NOMO-1 (cell line): Measurements from ENCODE around the gene STK24.

Experiments
- DNase-seq, 2 experiments: peaks; one replicate each; lab custom pipeline; 2025; ENCODE audit not compliant: unreplicated experiment in 2 of 2; lab: John Stamatoyannopoulos, UW

The STK24 gene

DNA sequence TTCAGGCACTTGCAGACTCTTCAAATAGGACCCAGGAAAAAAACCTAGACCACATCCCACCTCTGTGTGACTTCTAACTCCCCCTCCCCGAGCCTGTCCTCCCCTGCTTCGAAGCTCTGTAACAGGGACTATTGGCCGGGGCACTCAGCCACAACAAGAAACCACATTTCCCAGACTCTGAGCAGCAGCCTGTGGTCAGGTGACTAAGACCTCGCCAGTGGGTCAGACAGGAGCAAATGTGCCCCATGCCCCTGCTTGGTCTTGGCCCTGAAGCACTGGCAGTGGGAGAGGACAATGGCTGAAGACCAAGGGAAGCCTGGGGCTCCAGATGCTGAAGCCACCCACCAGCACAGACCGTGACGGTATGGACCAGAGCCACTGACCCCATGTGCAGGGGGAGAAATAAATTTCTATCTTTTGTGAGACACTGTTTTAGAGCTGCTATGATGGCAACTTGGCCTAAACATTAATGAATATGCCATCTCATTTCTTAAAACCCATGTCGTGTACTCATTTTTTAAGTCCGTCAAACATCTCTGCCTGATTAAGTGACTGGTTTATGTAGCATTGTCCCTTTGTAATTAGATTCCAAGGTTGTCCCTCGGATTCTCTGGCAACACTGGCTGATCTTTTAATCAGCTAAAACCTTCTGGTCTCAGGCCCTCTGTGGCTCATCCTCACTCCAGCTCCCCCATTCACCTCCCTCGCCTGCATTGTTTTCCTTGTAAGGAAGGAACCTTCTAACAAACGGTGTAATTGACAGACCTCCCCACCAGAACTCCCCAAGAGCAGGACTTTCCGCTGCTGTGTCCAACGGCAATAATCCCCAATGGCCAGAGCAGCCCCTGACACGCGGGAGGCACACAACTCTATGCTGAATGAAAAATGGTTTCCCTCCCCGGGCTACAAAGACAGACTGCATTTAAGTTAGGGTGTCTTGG is 98.4 kb downstream of the STK24 start:
- no peak for DNase-seq

DNA sequence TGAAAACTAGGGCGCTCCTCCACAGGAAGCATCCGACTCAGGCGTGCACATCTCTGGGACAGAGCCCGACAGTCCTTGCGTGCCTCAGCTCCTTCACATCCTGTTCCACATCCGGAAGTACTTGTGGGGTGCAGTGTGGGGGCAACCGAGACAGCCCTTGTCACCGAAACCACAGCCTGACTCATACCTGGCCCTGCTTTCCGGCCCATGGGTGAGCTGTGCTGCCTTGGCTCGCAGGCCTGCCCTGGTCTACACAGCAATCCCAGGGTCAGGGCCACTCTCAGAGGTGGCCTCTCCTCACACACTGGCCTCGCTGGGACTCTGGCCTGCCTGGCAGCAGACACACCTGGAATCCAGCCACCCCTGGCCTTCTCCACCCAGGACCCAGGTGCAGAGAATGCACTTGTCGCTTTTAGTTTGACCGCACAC is 100.4 kb downstream of the STK24 start:
- peak; percentile 83 to 88 for DNase-seq

DNA sequence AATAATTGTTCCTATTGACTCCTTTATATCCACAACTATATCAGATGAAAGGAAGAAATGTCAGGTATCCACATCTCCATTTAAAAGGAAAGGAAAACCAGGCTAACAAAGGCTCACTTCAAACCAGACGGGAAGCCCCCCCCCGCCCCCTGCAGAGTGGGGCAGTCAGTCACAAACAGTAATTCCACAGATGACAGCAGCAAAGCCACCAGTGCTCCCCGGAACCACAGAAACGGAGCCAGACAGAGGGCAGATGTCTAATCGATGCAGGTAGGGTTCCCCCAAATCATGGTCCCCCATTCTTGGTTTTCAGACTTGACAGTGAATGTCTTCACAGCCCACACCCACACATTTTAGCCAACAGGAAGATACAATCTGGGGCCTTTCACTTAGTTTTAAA is 100.8 kb downstream of the STK24 start:
- no peak for DNase-seq

DNA sequence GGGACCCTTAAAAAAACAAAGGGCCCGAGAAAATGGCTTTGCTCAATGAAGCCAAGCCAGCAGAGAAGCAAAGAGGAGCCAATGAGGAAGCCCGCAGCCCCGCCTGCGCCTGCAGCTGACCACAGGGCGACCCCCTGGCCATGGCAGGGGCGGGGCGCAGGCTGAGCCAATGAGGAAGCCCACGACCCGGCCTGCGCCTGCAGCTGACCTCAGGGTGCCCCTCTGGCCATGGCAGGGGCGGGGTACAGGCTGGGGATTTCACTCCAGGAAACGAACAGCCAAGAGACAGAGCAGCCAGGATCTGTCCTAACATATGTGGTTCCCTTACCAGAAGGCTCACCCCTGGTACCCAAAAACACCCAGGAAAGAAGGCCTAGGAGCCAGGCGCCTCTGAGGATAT is 101.4 kb downstream of the STK24 start:
- DNase-seq: no peak

DNA sequence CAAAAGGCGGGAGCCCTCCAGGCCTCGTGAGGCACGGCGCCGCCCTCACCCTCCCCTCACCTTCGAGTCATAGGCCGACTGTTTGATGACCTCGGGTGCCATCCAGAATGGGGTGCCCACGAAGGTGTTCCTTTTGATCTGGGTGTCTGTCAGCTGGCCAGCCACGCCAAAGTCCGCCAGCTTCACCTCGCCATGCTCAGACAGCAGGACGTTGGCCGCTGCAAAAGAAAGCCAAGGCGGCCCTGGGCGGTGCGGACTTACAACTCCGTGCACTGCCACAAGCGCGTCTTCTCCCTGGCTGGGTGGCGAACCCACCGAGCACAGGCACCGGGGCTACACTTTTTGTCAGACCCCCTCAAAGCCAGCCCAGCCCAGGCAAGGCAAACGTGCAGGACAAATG is 102.1 kb downstream of the STK24 start:
- no peak for DNase-seq

DNA sequence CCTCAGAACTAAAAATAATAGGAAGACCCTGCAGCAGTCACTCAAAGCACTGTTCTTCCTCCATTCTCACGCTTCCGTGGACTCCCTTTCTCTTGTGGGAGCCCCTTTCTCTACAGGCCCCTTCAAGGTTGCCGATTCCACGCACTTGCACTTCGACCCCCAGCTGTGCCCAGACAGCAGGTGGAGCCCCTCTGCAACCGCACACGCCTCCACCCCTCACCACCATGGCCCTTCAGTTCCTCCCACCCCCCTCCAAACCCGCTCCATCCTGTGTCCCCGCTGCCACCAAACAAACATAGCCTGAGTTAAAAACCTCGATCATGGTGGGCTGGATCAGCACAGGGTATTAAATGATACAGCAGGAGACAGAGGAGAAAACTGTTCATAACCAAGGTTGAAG is 102.6 kb downstream of the STK24 start:
- no peak for DNase-seq

DNA sequence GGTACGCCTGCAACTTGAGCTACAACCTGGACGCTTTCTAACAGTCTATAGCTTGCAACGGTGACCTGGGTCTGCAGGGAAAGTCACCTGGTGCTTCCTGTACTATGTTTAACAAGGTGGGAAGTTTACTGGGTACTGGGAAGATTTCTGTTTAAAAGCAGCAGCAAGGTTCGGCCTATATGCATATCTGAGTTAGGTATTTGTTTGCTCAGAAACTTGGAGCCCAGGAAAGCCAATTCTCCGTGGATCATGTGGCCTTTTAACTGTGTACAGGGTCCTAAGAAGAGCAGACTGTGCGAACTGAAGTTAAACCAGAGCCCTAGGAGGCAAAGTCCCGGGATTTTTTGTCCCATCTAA is 103.1 kb downstream of the STK24 start:
- no peak for DNase-seq

DNA sequence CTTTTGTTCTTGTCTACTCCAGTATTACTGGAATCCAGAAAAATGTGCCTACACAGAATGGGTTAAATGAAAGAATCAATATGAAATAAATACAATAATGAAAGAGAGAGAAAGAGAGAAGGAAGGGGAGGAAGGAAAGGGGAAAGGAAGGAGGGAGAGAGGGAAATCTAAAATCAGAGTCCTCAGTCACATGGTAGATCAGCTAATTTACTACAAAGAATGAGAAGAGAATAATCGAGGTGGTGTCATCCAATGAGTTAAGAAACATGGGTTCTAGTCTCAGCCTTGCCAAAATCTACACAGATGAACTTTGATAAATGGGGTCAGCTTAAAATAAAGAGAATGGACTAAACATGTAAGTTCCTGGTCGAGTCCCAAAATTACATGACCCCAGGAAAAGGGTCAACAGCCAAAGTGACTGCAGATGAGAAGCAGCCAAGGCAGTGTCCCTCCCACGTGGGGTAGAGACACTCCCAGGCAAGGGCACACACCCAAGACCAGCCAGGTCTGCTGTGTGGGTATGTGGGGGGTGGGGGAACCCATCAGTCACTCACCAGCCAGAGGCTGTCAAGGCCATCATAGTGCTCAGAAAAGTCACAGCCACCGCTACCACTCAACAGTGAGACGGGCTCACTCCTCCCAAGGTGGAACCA is 103.6 kb downstream of the STK24 start:
- DNase-seq: no peak

DNA sequence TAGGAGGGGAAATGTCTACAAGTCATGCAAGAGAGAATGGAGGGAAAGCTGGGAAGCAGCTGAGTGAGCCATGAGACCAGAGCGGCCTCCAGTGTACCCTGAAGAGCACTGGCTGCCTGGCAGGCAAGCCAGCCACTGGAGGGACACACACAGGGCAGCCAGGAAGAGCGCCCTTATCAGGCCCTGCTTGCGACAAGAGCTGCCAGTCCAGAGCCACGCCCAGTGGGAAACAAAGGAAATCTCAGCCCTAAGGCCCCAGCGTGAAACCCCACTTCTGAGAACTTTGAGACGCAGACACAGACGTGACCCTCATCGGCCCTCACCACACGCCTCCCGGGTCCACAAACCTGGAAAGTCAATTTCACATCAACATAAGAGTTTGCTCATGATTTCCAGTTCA is 105.0 kb downstream of the STK24 start:
- no peak for DNase-seq

DNA sequence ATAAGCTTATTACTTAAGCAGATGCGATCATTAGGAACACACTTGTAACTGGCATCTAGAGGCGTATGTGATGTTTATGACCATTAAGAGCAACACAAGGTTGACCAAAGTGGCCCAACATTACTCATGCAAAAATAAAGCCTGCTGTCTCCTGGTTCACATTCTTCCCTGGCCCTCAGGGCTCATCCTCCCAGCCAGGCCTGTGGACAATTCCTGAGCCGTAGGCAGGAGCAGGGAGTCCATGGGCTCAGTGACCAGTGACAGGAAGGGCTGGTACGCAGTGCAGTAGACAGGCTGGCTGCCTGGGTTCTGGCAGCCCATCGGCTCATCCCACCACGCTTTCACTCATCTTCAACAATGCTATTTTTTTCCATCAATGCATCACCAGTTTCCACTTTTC is 106.0 kb downstream of the STK24 start:
- no peak for DNase-seq

DNA sequence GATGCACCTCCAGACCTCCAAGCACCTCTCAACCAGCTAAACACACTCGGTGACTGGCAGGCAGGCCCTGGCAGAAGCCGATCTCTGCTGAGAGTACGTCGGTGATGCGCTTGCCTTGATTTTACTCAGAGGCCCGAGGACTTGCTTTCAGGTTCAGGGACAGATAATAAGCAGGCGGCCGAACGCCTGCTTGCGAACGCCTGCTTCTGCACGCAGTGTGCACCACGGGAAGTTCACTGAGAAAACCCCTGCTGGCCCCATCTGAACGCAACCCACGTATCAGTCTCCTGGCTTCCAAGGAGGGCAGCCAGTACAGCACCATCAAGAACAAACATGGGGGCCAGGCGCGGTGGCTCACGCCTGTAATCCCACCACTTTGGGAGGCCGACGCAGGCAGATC is 108.0 kb downstream of the STK24 start:
- DNase-seq: no peak

DNA sequence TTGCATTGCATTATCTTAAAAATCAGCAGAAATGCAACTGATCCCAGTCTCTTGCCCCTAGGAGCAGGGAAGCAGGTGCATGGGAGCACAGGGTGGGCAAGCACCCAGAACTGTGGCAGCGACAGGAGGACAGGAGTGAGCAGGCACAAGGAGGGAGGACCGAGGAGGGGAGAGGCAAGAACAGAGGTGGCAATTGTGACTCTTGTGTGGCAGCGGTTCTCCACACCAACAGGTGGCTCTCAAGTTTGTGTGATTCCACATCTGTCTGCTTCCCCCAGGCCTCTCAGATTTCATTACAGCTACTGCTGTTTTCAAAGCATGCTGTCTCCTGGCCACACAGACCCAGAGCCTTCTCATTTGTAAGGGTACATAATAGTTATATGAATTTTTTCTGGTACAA is 108.5 kb downstream of the STK24 start:
- DNase-seq: no peak

DNA sequence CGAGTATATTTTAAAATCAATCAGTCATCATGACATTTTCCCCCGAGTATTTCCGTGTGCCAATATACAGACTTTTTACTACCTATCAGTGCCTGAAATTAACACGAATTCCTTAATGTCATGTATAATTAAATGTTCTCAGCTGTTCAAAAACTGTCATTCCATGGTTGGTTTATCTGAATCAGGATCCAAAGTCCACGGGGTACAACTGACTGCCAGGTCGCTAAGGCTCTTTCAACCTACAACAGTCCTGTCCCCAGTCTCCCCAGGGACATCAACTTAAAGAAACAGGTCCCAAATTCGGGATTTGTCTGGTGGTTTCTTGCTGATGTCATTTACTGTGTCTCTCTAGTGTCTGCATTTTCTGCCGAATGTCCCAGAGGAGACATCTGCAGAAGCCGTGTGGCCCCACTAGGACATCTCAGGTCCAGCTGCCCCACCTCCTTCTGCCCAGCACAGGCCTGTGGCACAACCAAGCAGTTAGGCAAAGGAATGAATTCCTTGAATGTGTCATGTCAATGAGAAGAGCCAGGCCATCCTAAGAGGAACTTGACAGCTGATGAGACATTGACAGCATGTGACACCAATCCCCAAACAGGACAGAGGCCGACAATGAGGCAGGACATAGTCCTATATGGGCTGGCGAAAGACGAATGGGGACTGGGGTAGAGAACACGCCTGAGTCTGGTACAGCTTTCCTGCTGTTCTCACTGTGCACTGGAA is 109.5 kb downstream of the STK24 start:
- DNase-seq: no peak

DNA sequence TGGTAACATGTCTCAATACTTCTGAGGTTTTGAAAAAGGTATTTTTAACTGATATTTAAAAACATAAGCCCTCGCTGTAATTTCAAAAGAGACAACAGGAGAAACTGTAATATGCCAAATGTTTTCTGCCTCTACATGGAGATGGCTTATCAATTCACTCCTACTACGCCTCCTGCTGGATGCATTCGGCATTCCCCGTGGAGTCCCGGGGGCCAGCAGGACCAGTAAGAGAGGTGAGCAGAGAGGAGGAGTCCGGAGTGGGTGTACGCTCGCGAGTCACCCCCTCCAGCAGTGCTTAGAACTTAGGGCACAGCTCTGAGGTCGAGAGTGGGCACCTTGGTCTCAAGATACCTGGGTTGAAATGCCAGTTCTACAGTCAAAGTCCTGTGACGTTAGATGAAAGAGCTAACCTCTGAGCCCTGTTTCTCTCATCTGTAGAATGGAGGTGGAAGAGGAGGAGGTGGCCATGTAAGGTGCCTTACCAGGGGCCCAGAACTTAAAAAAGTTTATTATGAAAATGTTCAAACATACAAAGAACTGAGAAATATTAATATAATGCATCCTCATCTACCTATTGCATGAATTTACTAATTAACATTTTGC is 110.2 kb downstream of the STK24 start:
- peak in 1 of 2 experiments; percentile 17 for DNase-seq

DNA sequence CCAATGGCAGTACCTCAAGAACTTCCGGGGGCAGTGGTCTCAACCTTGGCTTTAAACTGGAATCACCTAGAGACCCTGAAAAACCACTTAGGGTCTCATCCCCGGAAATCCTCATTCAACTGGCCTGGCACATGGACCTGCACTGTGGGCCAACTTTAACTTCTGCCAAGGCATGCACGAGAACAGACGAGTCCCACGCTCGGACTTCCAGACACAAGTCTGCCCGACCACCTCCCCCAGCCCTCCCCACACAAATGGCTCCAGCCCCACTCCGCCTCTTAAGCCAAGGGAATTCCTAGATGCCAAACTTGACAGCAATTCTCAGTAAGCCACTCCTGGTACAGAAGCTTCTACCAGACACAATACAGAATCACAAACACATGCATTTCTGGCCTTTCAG is 114.0 kb downstream of the STK24 start:
- no peak for DNase-seq

DNA sequence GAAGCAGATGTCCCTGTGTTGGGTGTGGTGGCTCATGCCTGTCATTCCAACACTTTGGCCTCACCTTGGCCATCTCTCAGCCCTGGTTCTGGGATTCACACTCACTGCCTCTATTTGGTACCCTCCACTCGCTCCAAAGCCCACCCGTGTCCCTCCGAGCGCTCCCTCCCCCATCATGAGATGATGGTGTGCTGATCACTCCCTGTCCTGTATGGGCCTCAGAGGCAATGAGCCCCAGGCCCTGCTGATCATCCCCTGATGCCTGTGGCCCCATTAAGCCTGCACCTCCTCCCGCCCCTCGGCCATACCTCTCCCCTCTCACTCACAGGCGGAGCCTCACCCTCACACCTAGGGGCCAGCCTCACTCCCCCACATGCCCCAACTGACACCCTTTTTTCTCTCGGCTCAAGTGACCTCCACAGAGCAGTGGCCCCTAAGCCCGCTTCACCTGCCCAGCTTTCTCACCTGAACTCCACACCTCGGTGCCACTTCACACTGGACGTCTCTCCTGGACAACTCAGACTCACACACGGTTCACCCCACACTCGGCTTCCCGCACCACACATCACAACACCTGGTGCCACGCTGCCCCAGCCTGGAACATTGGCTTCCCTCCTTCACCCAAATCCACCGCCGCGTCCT is 114.5 kb downstream of the STK24 start:
- DNase-seq: no peak

DNA sequence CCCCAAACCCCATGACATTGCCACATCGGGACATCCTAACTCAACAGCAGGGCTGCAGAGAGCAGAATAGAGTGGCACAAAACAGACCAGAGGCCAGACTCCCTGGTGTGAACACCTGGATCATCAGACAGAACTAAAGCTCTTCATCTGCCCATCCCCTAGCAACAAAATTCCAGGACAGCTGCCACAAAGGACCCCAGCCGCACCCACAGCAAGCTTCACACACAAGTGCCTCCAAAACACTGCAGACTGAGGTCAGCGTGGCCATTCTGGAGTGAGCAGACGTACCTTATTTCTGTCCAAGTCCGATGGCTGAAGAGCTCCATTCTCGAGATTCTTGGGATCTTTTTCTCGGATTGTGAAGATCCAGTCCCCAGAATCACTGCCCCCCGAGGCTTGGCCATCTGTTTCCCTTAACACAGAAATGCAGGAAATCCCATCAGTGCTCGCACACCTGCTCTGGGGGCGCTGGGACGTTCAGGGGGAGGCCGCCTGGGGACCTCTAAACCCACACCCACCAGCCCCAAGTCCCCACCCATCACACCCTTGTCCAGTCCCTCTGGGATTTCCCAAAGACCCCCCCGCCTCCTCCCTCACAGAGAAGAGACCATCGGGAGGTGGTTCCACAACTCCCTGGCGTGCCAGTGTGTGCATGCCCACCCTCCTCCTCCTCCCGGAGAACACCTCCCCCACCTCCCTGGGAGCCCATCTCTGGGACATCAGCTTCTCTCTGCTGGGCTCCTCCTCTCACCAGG is 115.2 kb downstream of the STK24 start:
- DNase-seq: no peak

DNA sequence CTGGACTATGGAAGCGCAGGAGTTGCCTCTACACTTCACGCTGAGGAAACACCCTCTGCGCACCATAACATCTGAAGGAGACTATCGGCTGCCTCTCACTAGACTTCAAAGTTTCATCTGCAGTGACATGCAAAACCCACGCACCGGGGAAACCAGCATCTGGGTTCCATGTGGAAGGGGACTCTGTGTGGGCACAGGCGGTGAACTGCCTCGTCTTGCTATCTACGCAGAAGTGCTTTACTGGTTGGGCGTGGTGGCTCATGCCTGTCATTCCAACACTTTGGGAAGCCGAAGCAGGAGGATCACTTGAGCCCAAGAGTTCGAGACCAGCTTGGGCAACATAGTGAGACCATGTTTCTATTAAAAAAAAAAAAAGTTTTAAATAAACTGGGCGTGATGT is 116.4 kb downstream of the STK24 start:
- no peak for DNase-seq

DNA sequence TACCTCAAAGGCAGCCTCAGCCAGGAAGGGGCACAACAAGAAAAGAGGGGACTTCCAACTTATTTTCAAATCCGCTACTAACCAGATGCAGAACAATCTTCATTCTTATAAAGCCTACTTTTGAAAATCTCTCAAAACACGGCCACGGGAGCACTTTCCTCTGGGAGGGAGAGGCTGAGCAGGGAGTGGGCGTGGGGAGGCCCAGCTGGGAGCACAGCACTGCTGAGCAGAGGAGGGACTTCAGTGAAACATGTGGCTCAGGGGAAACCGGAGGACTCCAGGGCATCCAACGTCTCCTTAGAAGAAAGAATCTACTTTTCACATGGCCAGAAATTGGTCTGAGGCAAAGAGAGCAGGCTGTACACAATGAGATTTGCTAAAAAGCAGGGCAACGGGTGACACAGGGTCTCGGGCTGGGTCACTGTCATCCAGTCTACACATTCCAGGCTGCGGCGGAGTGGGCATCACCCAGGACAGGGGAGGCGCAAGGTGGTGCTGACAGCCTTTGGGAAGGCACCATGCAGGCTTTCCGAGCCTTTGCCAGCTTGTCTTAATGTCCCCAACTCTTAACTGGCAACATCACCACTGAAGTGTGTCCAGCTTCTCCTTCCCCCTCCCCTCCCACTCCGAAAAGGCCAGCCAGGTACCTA is 117.1 kb downstream of the STK24 start:
- no peak for DNase-seq
